NB4 (cell line): ENCODE data around the gene FGF2.

Source experiments
- CTCF ChIP-seq: IDR thresholded peaks from one replicate; pipeline ENCODE4 v1.5.1; 2012; ENCODE audit warnings: low read depth, low read length
- MAX ChIP-seq: IDR thresholded peaks from 2 replicates; pipeline ENCODE4 v1.6.1; 2011; ENCODE audit warnings: low read depth, low read length
- POLR2A ChIP-seq: IDR thresholded peaks from 2 replicates; pipeline ENCODE4 v1.6.1; 2011; ENCODE audit warnings: mild to moderate bottlenecking; ENCODE audit not compliant: insufficient read length; ENCODE audit errors: extremely low read depth

GRCh38 chr4:122806981-122807679, 19.5 kb upstream of the FGF2 start:
- TF ChIP-seq CTCF, result no peak
- TF ChIP-seq MAX, result no peak
- no peak for TF ChIP-seq POLR2A
